OCI-LY3 (cell line): ENCODE measurements around the gene SRPK2.
A peak's percentile ranks its signal among the peaks of the same experiment; 100 is the strongest.

Experiments
- H2AFZ ChIP-seq: fragments of 200-600, 300-600 bp; shearing (Covaris generic); 2 replicates; pipeline ENCODE4 v1.6.0; 2014; ENCODE audit warnings: antibody characterized with exemption, low read depth, low read length
- H3K27ac ChIP-seq: fragments of 200-600, 300-600 bp; sonication (generic); 2 replicates; pipeline ENCODE4 v1.5.1; 2014; ENCODE audit warnings: mild to moderate bottlenecking, low read length, moderate library complexity, mixed read lengths
- H3K27me3 ChIP-seq: fragments of 200-600, 300-600 bp; sonication (generic); 2 replicates; pipeline ENCODE4 v1.6.1; 2014; ENCODE audit warnings: low read depth, low read length, mixed read lengths
- H3K36me3 ChIP-seq: fragments of 200-600, 300-600 bp; sonication (generic); replicated peaks from 2 replicates; pipeline ENCODE3; 2014; ENCODE audit warnings: low read depth, low read length, mixed read lengths
- H3K4me1 ChIP-seq: fragments of 300-600, 200-600 bp; sonication (generic); 2 replicates; pipeline ENCODE4 v1.6.1; 2014; ENCODE audit warnings: low read length, mixed read lengths
- H3K4me2 ChIP-seq: fragments of 200-600, 300-600 bp; sonication (generic); 2 replicates; pipeline ENCODE4 v1.6.1; 2014; ENCODE audit warnings: low read length, mixed read lengths
- H3K4me3 ChIP-seq: fragments of 300-600, 200-600 bp; sonication (generic); 2 replicates; pipeline ENCODE4 v1.5.1; 2014; ENCODE audit warnings: antibody characterized with exemption, mild to moderate bottlenecking, low read length, moderate library complexity
- H3K79me2 ChIP-seq: fragments of 300-600, 200-600 bp; shearing (Covaris generic); 2 replicates; pipeline ENCODE4 v1.6.1; 2014; ENCODE audit warnings: mild to moderate bottlenecking, low read length, mixed read lengths
- H3K9ac ChIP-seq: fragments of 300-600, 200-600 bp; shearing (Covaris generic); 2 replicates; pipeline ENCODE4 v1.6.0; 2014; ENCODE audit warnings: mild to moderate bottlenecking, low read length, moderate library complexity
- H3K9me3 ChIP-seq: fragments of 200-600, 300-600 bp; shearing (Covaris generic); 2 replicates; pipeline ENCODE4 v1.6.1; 2014; ENCODE audit warnings: low read length, mixed read lengths; ENCODE audit not compliant: insufficient read depth
- H4K20me1 ChIP-seq: fragments of 200-600, 300-600 bp; sonication (generic); 2 replicates; pipeline ENCODE4 v1.6.1; 2016; ENCODE audit warnings: low read length, mixed read lengths; ENCODE audit not compliant: insufficient read depth
- EZH2phosphoT487 ChIP-seq: fragments of 200-600 bp; shearing (Covaris generic); IDR thresholded peaks from 2 replicates; pipeline ENCODE4 v1.6.1; 2018; ENCODE audit warnings: antibody characterized with exemption, mixed run types, low read depth
- TF ChIP-seq, protein P1 (sequence below): fragments of 200-600, 300-600 bp; sonication (generic); IDR thresholded peaks from 2 replicates; pipeline ENCODE4 v1.5.1; 2014; ENCODE audit warnings: antibody characterized with exemption, low read length, low read depth

SRPK2 gene

DNA sequence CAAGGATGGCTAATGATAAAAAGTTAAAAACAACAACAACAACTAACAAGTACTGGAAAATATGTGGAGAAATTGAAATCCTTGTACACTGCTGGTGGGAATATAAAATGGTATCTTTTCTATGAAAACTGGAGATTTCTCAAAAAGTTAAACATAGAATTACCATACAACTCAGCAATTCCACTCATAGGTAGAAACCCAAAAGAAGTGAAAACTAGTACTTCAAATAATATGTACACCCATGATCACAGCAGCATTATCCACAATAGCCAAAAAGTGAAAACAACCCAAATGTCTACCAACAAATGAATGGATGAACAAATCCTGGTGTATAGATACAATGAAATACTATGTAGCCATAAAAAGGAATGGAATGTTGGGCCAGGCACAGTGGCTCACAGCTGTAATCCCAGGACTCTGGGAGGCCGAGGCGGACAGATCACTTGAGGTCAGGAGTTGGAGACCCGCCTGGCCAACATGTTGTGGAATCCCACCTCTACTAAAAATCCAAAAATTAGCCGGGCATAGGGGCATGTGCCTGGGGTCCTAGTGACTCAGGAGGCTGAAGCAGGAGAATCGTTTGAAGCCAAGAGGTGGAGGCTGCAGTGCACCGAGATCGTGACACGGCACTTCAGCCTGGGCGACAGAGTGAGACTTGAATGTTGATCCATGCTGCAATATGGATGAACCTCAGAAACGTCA, 66.8 kb downstream of the SRPK2 start:
- H3K9ac ChIP-seq: no peak overlapping the region
- H3K36me3 ChIP-seq: peaks cover 4% of the 10 kb centered on the region
- H3K9me3 ChIP-seq: no peaks in the 10 kb centered on the region
- no peak overlapping the region for H3K4me3 ChIP-seq
- TF ChIP-seq EZH2phosphoT487: no peak
- TF ChIP-seq, protein P1, sequence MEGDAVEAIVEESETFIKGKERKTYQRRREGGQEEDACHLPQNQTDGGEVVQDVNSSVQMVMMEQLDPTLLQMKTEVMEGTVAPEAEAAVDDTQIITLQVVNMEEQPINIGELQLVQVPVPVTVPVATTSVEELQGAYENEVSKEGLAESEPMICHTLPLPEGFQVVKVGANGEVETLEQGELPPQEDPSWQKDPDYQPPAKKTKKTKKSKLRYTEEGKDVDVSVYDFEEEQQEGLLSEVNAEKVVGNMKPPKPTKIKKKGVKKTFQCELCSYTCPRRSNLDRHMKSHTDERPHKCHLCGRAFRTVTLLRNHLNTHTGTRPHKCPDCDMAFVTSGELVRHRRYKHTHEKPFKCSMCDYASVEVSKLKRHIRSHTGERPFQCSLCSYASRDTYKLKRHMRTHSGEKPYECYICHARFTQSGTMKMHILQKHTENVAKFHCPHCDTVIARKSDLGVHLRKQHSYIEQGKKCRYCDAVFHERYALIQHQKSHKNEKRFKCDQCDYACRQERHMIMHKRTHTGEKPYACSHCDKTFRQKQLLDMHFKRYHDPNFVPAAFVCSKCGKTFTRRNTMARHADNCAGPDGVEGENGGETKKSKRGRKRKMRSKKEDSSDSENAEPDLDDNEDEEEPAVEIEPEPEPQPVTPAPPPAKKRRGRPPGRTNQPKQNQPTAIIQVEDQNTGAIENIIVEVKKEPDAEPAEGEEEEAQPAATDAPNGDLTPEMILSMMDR: no peak
- no peak overlapping the region for H3K4me2 ChIP-seq
- H2AFZ ChIP-seq: no peak overlapping the region
- H3K27me3 ChIP-seq: no peaks in the 10 kb centered on the region
- peaks cover 31% of the 10 kb centered on the region for H3K4me1 ChIP-seq
- no peak overlapping the region for H3K27ac ChIP-seq
- peaks cover 3% of the 10 kb centered on the region; the same call in 1 of the 2 replicates for H4K20me1 ChIP-seq
- H3K79me2 ChIP-seq: peaks cover 73% of the 10 kb centered on the region

DNA sequence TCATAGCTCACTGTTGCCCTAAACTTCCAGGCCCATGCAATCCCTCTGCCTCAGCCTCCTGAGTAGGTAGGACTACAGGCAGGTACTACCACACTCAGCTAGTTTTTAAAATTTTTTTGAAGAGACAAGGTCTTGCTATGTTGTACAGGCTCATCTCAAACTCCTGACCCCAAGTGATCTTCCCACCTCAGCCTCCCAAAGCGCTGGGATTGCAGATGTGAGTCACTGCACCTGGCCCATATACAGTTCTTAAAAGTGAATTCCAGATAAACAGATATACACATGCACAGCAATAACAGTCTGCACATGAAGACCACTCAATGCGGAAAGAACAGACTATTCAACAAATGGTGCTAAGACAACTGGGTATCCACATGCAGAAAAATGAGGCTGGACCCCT, 67.8 kb downstream of the SRPK2 start:
- peaks cover 4% of the 10 kb centered on the region for H3K36me3 ChIP-seq
- H3K27ac ChIP-seq: no peak overlapping the region
- H3K4me2 ChIP-seq: no peak overlapping the region
- H2AFZ ChIP-seq: no peak overlapping the region
- H3K4me1 ChIP-seq: peaks cover 26% of the 10 kb centered on the region
- H3K4me3 ChIP-seq: no peak overlapping the region
- H3K9ac ChIP-seq: no peak overlapping the region
- TF ChIP-seq EZH2phosphoT487: no peak
- TF ChIP-seq, protein P1: no peak
- peaks cover 69% of the 10 kb centered on the region for H3K79me2 ChIP-seq
- H4K20me1 ChIP-seq: peaks cover 3% of the 10 kb centered on the region; the same call in 1 of the 2 replicates
- no peaks in the 10 kb centered on the region for H3K9me3 ChIP-seq
- H3K27me3 ChIP-seq: no peaks in the 10 kb centered on the region

DNA sequence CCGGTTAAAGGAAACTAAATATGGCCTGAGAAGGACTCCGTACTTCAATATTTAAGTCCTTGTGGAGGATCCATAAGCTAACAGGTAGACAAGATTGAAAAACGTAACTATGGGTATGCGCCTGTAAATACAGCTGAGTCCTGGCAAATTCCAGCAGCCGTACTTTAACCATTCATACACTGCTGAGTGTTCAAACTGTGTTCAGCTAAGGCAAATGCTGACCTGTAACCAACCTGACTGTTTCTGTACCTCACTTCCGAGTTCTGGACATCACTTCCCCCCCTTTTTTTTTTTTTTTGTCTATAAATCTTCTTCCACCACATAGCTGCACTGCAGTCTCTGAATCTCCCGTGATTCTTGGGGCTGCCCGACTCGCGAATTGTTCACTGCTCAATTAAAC, 69.1 kb downstream of the SRPK2 start:
- Histone ChIP-seq H3K9ac (peak overlapping the region; percentile 45), H2AFZ (no peak overlapping the region), H4K20me1 (no peaks in the 10 kb centered on the region), H3K79me2 (peaks cover 59% of the 10 kb centered on the region), H3K4me1 (peaks cover 14% of the 10 kb centered on the region), H3K27me3 (no peaks in the 10 kb centered on the region), H3K27ac (no peak overlapping the region), H3K4me2 (peak overlapping the region; percentile 58), H3K36me3 (peaks cover 4% of the 10 kb centered on the region), H3K9me3 (no peaks in the 10 kb centered on the region), H3K4me3 (peak overlapping the region; percentile 70)
- TF ChIP-seq, protein P1: no peak
- no peak for TF ChIP-seq EZH2phosphoT487

DNA sequence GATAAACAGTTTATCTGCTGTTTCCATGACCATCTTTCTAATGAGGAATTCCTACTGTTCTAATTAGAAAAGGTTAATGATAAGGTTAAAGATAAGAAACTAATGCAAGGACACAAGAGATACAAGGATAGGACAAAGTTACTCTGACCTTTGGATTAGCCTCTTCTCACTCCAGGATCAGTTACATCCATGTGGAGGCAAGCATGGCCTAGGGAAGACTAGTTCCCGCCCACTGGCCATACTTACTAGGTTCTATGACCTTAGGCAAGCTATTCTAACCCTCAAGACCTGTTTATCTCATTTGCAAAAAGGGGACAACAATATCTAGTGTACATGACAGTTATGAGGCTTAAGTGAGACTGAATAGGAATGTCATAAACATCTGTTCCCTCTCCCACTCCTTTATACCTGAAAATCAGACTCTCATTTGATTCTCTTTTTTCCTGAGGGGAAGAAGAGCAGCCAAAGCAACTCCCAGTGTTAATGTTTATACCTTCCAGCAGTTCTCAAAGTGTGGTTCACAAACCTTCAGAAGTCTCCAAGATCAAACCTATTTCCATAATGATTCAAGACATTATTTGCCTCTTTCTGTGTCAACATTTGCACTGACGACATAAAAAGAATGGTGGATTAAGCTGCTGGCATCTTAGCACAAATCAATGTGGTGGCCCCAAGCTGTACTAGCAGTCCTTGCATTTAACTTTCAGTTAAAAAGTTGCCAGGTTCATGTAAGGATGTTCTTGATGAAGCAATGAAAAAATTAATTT, 72.0 kb downstream of the SRPK2 start:
- Histone ChIP-seq H3K27ac (no peak overlapping the region), H3K9me3 (no peaks in the 10 kb centered on the region), H3K79me2 (peaks cover 45% of the 10 kb centered on the region), H4K20me1 (0 out of 2 replicates have a peak, but pooled peaks cover 5% of the 10 kb centered on the region), H3K4me2 (no peak overlapping the region), H3K36me3 (peaks cover under 1% of the 10 kb centered on the region), H3K4me1 (peaks cover 11% of the 10 kb centered on the region; the same call in 1 of the 2 replicates), H3K9ac (no peak overlapping the region), H3K27me3 (no peaks in the 10 kb centered on the region), H2AFZ (no peak overlapping the region), H3K4me3 (no peak overlapping the region)
- TF ChIP-seq, protein P1: no peak
- no peak for TF ChIP-seq EZH2phosphoT487
